ENCODE results near the gene ZNF385D. TPM values are rescaled to one million over a fixed set of nuclear protein-coding genes. Genes with fewer than 3 reads are reported as not detected.

ZNF385D gene
- total RNA-seq, 1 experiment from 2014 or later, result not detected

DNA sequence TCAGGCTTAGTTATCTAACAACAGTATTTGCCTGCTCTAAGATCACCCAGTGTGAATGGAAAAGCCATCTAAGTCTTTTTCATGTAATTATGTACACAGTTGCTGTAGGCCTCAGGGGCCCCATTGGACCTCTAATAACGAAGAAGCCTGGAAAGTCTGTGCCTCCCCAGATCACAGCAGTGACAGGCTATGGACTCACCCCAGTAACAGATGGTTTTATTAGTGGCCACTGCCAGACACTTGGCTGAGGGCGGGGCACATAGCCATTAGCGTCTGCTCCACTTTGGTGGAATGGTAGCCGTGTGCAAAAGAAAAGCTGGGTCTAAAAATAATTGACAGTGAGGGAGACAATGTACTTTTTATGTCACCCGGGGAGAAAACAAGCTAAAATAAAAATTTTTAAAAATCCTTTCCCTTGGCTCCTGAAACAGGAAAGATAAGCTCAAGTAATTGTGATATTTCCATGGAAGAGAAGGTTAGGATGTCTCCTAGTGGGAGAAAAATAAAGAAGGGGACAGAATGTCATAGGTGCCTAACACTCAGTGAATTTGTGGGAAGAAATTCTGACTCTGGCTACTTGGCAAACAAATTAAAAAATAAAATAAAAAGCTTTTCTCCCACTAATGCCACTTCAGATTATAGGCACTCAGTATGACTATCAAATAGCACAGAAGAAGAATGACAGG lies 44.3 kb upstream of the ZNF385D start:
- H3K27me3 ChIP-seq (ENCODE audit: insufficient read depth, low read length), result no peaks in the 10 kb centered on the region
- ATAC-seq, result no peak
- BruUV-seq (replicated peaks), result no TSS peak

More for the DNA sequence above, 44.3 kb upstream of the ZNF385D start:
- no peak for TF ChIP-seq POLR2A (IDR thresholded peaks at IDR 0.05; ENCODE audit: borderline replicate concordance, extremely low read depth, insufficient read depth, insufficient read length)
- TF ChIP-seq JUND (IDR thresholded peaks at IDR 0.05), result no peak
- TF ChIP-seq, protein P1, sequence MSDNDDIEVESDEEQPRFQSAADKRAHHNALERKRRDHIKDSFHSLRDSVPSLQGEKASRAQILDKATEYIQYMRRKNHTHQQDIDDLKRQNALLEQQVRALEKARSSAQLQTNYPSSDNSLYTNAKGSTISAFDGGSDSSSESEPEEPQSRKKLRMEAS (IDR thresholded peaks at IDR 0.05), result no peak
- TF ChIP-seq EGR1 (IDR thresholded peaks at IDR 0.05; ENCODE audit: low read depth), result no peak
- TF ChIP-seq CBX3 (IDR thresholded peaks at IDR 0.05; ENCODE audit: low read depth), result no peak
- no peak for TF ChIP-seq EZH2 (IDR thresholded peaks at IDR 0.05)
- TF ChIP-seq FOSL1 (IDR thresholded peaks at IDR 0.05; ENCODE audit: low read depth), result no peak
- TF ChIP-seq ELF1 (IDR thresholded peaks at IDR 0.05; ENCODE audit: borderline replicate concordance, low read depth), result no peak
- no peak for TF ChIP-seq POLR2AphosphoS5 (IDR thresholded peaks at IDR 0.05; ENCODE audit: low read depth, low read length)
- TF ChIP-seq, protein P2, sequence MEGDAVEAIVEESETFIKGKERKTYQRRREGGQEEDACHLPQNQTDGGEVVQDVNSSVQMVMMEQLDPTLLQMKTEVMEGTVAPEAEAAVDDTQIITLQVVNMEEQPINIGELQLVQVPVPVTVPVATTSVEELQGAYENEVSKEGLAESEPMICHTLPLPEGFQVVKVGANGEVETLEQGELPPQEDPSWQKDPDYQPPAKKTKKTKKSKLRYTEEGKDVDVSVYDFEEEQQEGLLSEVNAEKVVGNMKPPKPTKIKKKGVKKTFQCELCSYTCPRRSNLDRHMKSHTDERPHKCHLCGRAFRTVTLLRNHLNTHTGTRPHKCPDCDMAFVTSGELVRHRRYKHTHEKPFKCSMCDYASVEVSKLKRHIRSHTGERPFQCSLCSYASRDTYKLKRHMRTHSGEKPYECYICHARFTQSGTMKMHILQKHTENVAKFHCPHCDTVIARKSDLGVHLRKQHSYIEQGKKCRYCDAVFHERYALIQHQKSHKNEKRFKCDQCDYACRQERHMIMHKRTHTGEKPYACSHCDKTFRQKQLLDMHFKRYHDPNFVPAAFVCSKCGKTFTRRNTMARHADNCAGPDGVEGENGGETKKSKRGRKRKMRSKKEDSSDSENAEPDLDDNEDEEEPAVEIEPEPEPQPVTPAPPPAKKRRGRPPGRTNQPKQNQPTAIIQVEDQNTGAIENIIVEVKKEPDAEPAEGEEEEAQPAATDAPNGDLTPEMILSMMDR (IDR thresholded peaks at IDR 0.05 in 2 of 3, conservative IDR thresholded peaks at IDR 0.05 in 1 of 3; ENCODE audit: borderline replicate concordance in 1 of 3, insufficient read depth in 1 of 3, low read depth in 2 of 3, low read length in 2 of 3), result no peak
- no peak for TF ChIP-seq ZNF274 (IDR thresholded peaks at IDR 0.05; ENCODE audit: low read depth, low read length)
- TF ChIP-seq, protein P3, sequence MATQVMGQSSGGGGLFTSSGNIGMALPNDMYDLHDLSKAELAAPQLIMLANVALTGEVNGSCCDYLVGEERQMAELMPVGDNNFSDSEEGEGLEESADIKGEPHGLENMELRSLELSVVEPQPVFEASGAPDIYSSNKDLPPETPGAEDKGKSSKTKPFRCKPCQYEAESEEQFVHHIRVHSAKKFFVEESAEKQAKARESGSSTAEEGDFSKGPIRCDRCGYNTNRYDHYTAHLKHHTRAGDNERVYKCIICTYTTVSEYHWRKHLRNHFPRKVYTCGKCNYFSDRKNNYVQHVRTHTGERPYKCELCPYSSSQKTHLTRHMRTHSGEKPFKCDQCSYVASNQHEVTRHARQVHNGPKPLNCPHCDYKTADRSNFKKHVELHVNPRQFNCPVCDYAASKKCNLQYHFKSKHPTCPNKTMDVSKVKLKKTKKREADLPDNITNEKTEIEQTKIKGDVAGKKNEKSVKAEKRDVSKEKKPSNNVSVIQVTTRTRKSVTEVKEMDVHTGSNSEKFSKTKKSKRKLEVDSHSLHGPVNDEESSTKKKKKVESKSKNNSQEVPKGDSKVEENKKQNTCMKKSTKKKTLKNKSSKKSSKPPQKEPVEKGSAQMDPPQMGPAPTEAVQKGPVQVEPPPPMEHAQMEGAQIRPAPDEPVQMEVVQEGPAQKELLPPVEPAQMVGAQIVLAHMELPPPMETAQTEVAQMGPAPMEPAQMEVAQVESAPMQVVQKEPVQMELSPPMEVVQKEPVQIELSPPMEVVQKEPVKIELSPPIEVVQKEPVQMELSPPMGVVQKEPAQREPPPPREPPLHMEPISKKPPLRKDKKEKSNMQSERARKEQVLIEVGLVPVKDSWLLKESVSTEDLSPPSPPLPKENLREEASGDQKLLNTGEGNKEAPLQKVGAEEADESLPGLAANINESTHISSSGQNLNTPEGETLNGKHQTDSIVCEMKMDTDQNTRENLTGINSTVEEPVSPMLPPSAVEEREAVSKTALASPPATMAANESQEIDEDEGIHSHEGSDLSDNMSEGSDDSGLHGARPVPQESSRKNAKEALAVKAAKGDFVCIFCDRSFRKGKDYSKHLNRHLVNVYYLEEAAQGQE (IDR thresholded peaks at IDR 0.05; ENCODE audit: low read depth), result no peak
- no peak for TF ChIP-seq SIN3A (IDR thresholded peaks at IDR 0.05; ENCODE audit: low read depth)
- TF ChIP-seq SRF (IDR thresholded peaks at IDR 0.05; ENCODE audit: low read depth), result no peak
- no peak for TF ChIP-seq CEBPB (IDR thresholded peaks at IDR 0.05; ENCODE audit: low read depth)
- no peak for TF ChIP-seq SP1 (IDR thresholded peaks at IDR 0.05; ENCODE audit: low read depth)
- no peak for TF ChIP-seq RAD21 (IDR thresholded peaks at IDR 0.05; ENCODE audit: low read depth)
- no peak for TF ChIP-seq YY1 (IDR thresholded peaks at IDR 0.05; ENCODE audit: extremely low read depth, insufficient replicate concordance, low read depth, low read length)
- Histone ChIP-seq H2AFZ (ENCODE audit: low read depth, low read length, poor library complexity, severe bottlenecking) (no peak overlapping the region), H3K9me2 (ENCODE audit: insufficient read depth) (no peaks in the 10 kb centered on the region), H3K79me2 (ENCODE audit: insufficient read depth, low read length) (no peaks in the 10 kb centered on the region), H3K4me1 (ENCODE audit: control insufficient read depth in 1 of 2, insufficient read depth in 2 of 2, low read length in 2 of 2) (no peaks in the 10 kb centered on the region), H3K4me3 (replicated peaks in 1 of 2; ENCODE audit: low read depth in 1 of 2, low read length in 2 of 2) (no peak overlapping the region), H3K4me2 (ENCODE audit: low read length) (no peak overlapping the region), H3K9me3 (ENCODE audit: control insufficient read depth in 1 of 2, insufficient read depth in 1 of 2, low read depth in 1 of 2, low read length in 2 of 2) (peaks cover 2 to 19% of the 10 kb centered on the region in 2 experiments; a peak in 2 of 4 replicates), H3K36me3 (ENCODE audit: control insufficient read depth in 1 of 2, insufficient read depth in 2 of 2, low read length in 2 of 2) (no peaks in the 10 kb centered on the region), H3K9ac (ENCODE audit: low read length) (no peak overlapping the region), H4K20me1 (ENCODE audit: insufficient read depth) (no peaks in the 10 kb centered on the region), H3K27ac (ENCODE audit: low read depth, low read length) (no peak overlapping the region)
- POLR2A ChIA-PET, result no interaction called here
- RAD21 ChIA-PET (ENCODE audit: low non-redundant PET in 1 of 2, low total read pairs in 2 of 2, uncharacterized antibody in 2 of 2, unreplicated experiment in 2 of 2), result no interaction called here
- DNase-seq (ENCODE audit: low read depth, low spot score), result no peak
- intact Hi-C loops (cut with micrococcal nuclease), result no loop called here
- CTCF ChIA-PET, result no interaction called here

Measured in HCT116 (cell line).